Heart left ventricle (tissue), 16 donors: Measurements from ENCODE around the gene EARS2. TPM values are rescaled to one million over a fixed set of nuclear protein-coding genes. Genes with fewer than 3 reads are reported as not detected.

ENCODE experiments used
- ATAC-seq, 4 donors: fragments of 200-7000 bp; cut with Tn5 transposase; one replicate each; pipeline ENCODE4 v1.9.1; 2020 to 2022; ENCODE audit warnings: moderate library complexity in 4 of 4, mild to moderate bottlenecking in 3 of 4, moderate number of reproducible peaks in 1 of 4
- DNase-seq, 5 donors: peaks; one replicate each; pipeline ENCODE4 v3.0.0-alpha.2; 2020
- H3K27ac ChIP-seq, 12 donors: fragments of 200-600 bp; sonication (generic) in 4 of 12; one replicate each; pipeline versions ENCODE4 v1.5.0 to v1.8.0; 2016 to 2022; ENCODE audit warnings: mild to moderate bottlenecking in 2 of 12
- H3K27me3 ChIP-seq, 9 donors: fragments of 200-600 bp; sonication (generic) in 2 of 9; one replicate each; pipeline versions ENCODE4 v1.5.1 to v1.8.0; 2016 to 2022; ENCODE audit warnings: mild to moderate bottlenecking in 3 of 9
- H3K36me3 ChIP-seq, 9 donors: fragments of 200-600 bp; sonication (generic) in 2 of 9; one replicate each; pipeline versions ENCODE4 v1.5.0 to v1.8.0; 2018 to 2022; ENCODE audit warnings: mild to moderate bottlenecking in 2 of 9
- H3K4me1 ChIP-seq, 12 donors: fragments of 200-600 bp; sonication (generic) in 4 of 12; one replicate each; pipeline versions ENCODE4 v1.5.0 to v1.8.0; 2016 to 2022; ENCODE audit warnings: mild to moderate bottlenecking in 3 of 12
- H3K4me3 ChIP-seq, 12 donors: fragments of 200-600 bp; sonication (generic) in 4 of 12; one replicate each; pipeline versions ENCODE4 v1.5.0 to v1.8.0; 2017 to 2022; ENCODE audit warnings: mild to moderate bottlenecking in 9 of 12, moderate library complexity in 4 of 12
- H3K9me3 ChIP-seq, 12 donors: fragments of 200-600 bp; sonication (generic) in 4 of 12; one replicate each; pipeline versions ENCODE4 v1.5.0 to v1.8.0; 2016 to 2022; ENCODE audit warnings: mild to moderate bottlenecking in 1 of 12
- CTCF ChIP-seq, 12 donors: fragments of 200-600 bp; sonication (generic) in 4 of 12; IDR thresholded peaks; one replicate each; pipeline versions ENCODE4 v1.5.0 to v1.8.0; 2018 to 2022; ENCODE audit warnings: antibody characterized with exemption in 12 of 12, mild to moderate bottlenecking in 5 of 12
- POLR2A ChIP-seq, 2 donors: fragments of 450-650 bp; IDR thresholded peaks; one replicate each; pipeline ENCODE4 v1.6.1; 2017; ENCODE audit warnings: antibody characterized with exemption in 2 of 2, mild to moderate bottlenecking in 2 of 2, moderate library complexity in 2 of 2
- WGBS, 4 donors: extraction: QIAGEN DNeasy Blood & Tissue Kit in 2 of 4; methylation state at CpG; one replicate each; pipeline versions ENCODE4 v1.1.5 to v1.1.7; 2013 to 2018; 5-methylcytosine and 5-hydroxymethylcytosine counted together
- intact Hi-C, 10 donors: fragments of 100-400 bp; cut with DNase I; formaldehyde crosslinking; loops; one replicate each; pipeline versions ENCODE4 v1.11.1 to v1.14.2; 2022
- polyA plus RNA-seq, 2 donors: library from polyadenylated mRNA; stranded (reverse); fragments of 200-250 nt; gene quantifications; one replicate each; pipeline ENCODE4 v1.2.3, GENCODE V29; 2013
- total RNA-seq, 9 donors: library from RNA; depleted of rRNA in 2 of 9; stranded (reverse); fragments of >200 nt in 2 of 9; fragmentation: NEBNext Ultra II Directional in 3 of 9; extraction: Animal tissue kit (Norgen Biotek cat#: 25700) in 3 of 9; gene quantifications; one replicate each; pipeline versions ENCODE4 v1.1.0 to v1.2.4, GENCODE V29; 2016 to 2023
- donor health status: ischemic (EF 13 %, LVEDD 7.1; RV severe dilation, severe dysfunction).
- donor health status: healthy with polysubstance abuse.
- donor health status: DM: no; HTN: yes; CAD: no.
- donor health status: DM: no; HTN: no; CAD: no.
- donor health status: ischemic (EF 25% LVEDD 6.9; RV normal size, moderate dysfunction).
- donor health status: ischemic (EF 25% LVEDD 5.7; RV mildly dilated, moderate dysfunction).
- donor health status: healthy.
- donor health status: DM: yes; HTN: yes; CAD: no.
- donor health status: ischemic (EF 35%, LVEDD 5.7; RV mildly dilated, moderate dysfunction).
- donor health status: nonischemic (EF 11% LVEDD 7.7; RV severe dilation, severe dysfunction).
- donor health status: DM: yes; HTN: yes; CAD: no.
- donor health status: PGD.
- donor health status: ischemic (EF 29% LVEDD 5.4; RV normal size, mild dysfunction).
- donor health status: nonischemic (EF 23%, LVEDD 6.1; RV moderate dilation, normal function).

The EARS2 gene
- total and polyA plus RNA-seq, 11 donors: 12.2 to 37.0 (median 21.5) TPM

- no peak for TF ChIP-seq POLR2A (IDR thresholded peaks at IDR 0.05)
- no peaks in the 10 kb centered on the region for H3K27me3 ChIP-seq
- WGBS, 4 donors: 83 to 89% (median 86%) methylated on average over 11 of the region's 11 CpGs
- intact Hi-C loops: no loop called here
- DNase-seq (no peak), ATAC-seq (no peak)
- H3K9me3 ChIP-seq: no peaks in the 10 kb centered on the region
- no peak overlapping the region for H3K27ac ChIP-seq
- no peak overlapping the region for H3K4me3 ChIP-seq
- H3K36me3 ChIP-seq: peaks cover 0 to 75% (median 65%) of the 10 kb centered on the region in 9 donors
- H3K4me1 ChIP-seq: peaks cover 0 to 43% (median 20%) of the 10 kb centered on the region in 12 donors
Measured at GRCh38 chr16:23494188-23494587, 63.0 kb downstream of the EARS2 start.

- Histone ChIP-seq H3K36me3 (peaks cover 0 to 99% (median 90%) of the 10 kb centered on the region in 9 donors), H3K4me3 (no peak overlapping the region), H3K27me3 (no peaks in the 10 kb centered on the region), H3K27ac (peak overlapping the region in 2 of 12 donors; percentile 25 to 41), H3K9me3 (no peaks in the 10 kb centered on the region), H3K4me1 (peaks cover 0 to 21% (median 4%) of the 10 kb centered on the region in 12 donors)
- ATAC-seq (no peak), DNase-seq (peak in 1 of 5 donors; percentile 30)
- intact Hi-C loops: no loop called here
- TF ChIP-seq CTCF (IDR thresholded peaks at IDR 0.05) (no peak), POLR2A (IDR thresholded peaks at IDR 0.05) (no peak)
- 64 to 74% (median 70%) methylated on average over 14 of the region's 14 CpGs for WGBS, 4 donors
Measured at GRCh38 chr16:23491490-23492391, 65.4 kb downstream of the EARS2 start.

- peaks cover 0 to 100% (median 96%) of the 10 kb centered on the region in 9 donors for H3K36me3 ChIP-seq
- ATAC-seq: no peak
- WGBS, 4 donors: 92 to 96% (median 95%) methylated on average over 5 of the region's 5 CpGs
- no peaks in the 10 kb centered on the region for H3K27me3 ChIP-seq
- H3K4me3 ChIP-seq: no peak overlapping the region
- intact Hi-C loops: no loop called here
- no peak for DNase-seq
- H3K4me1 ChIP-seq: peaks cover 0 to 8% (median 3%) of the 10 kb centered on the region in 12 donors
- no peaks in the 10 kb centered on the region for H3K9me3 ChIP-seq
- no peak overlapping the region for H3K27ac ChIP-seq
- TF ChIP-seq POLR2A (IDR thresholded peaks at IDR 0.05) (no peak), CTCF (IDR thresholded peaks at IDR 0.05) (no peak)
Measured at GRCh38 chr16:23486480-23486879, 70.7 kb downstream of the EARS2 start.

- Histone ChIP-seq H3K4me3 (no peak overlapping the region), H3K4me1 (peaks cover 0 to 8% (median 0%) of the 10 kb centered on the region in 12 donors), H3K9me3 (no peaks in the 10 kb centered on the region), H3K36me3 (peaks cover 0 to 100% (median 96%) of the 10 kb centered on the region in 9 donors), H3K27me3 (no peaks in the 10 kb centered on the region), H3K27ac (no peak overlapping the region)
- WGBS, 4 donors: 94 to 97% (median 96%) methylated on average over 8 of the region's 8 CpGs
- ATAC-seq: no peak
- intact Hi-C loops: no loop called here
- TF ChIP-seq POLR2A (IDR thresholded peaks at IDR 0.05): no peak
- no peak for TF ChIP-seq CTCF (IDR thresholded peaks at IDR 0.05)
- no peak for DNase-seq
Measured at GRCh38 chr16:23485841-23486240, 71.3 kb downstream of the EARS2 start.
